AG09319 (cell line): ENCODE data around the gene TBC1D5.
"Not testable (repeated sequence)": the region's sequence is repeated elsewhere in the genome, so short reads cannot be mapped to it uniquely, and the experiment has no call there.

Experiments
- DNase-seq: peaks from one replicate; pipeline ENCODE4 v3.0.0-alpha.2; 2010; ENCODE audit warnings: low read depth; ENCODE audit errors: extremely low read depth
- CTCF ChIP-seq: IDR thresholded peaks from 2 replicates; pipeline ENCODE4 v1.5.1; 2011; ENCODE audit warnings: low read depth, mild to moderate bottlenecking, inconsistent platforms, low read length, moderate library complexity

Gene TBC1D5

DNA sequence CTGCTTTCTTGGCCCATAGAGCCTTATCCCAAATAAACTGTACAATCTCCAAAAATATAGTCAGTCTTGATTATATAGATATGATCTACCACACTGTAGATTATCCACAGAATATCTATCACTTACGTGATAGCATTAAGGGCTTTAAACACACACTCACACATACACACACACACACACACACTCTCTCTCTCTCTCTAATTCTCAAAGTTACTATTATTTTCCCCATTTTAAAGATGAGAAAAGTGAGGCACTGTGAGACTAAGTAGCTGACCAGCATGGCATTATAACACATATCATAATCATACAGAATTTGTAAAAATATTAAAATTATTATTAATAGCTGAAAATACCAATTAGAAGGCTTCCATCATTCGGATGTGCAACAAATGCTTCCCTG lies 4.2 kb downstream of the TBC1D5 start:
- DNase-seq = no peak
- no peak for TF ChIP-seq CTCF

- TF ChIP-seq CTCF = no peak
- no peak for DNase-seq
These were observed 4.8 kb downstream of the TBC1D5 start for GRCh38 chr3:17737591-17737990.

DNA sequence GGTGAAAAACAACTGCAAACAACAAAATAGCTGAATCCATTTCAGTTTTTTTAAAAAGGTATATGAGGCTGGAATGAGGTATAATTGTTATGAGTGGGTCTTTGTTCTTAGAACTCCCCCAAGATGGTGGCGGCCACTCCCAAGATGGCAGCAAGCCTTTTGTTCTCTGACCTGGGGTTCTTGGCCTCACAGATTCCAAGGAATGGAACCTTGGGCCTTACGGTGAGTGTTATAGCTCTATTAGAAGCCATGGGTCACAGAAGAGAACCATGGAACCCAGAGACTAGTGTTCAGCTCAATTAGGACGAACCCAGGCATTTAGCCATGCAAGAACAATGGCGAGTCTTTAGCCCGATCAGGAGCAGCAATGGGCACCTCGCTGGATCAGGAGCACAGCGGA lies 7.1 kb downstream of the TBC1D5 start:
- DNase-seq = not testable (repeated sequence)

- TF ChIP-seq CTCF = no peak
- no peak for DNase-seq
These were observed 8.7 kb downstream of the TBC1D5 start for GRCh38 chr3:17733768-17734167.

GRCh38 chr3:17733215-17733614 lies 9.2 kb downstream of the TBC1D5 start:
- TF ChIP-seq CTCF = no peak

GRCh38 chr3:17730318-17730967 lies 12.0 kb downstream of the TBC1D5 start:
- DNase-seq = no peak
- no peak for TF ChIP-seq CTCF

More at GRCh38 chr3:17733215-17733614, 9.2 kb downstream of the TBC1D5 start:
- no peak for DNase-seq

- TF ChIP-seq CTCF = no peak
- no peak for DNase-seq
These were observed 16.1 kb downstream of the TBC1D5 start for GRCh38 chr3:17726313-17726712.

GRCh38 chr3:17725844-17726243 lies 16.6 kb downstream of the TBC1D5 start:
- DNase-seq = not testable (repeated sequence)
